OCI-LY3 (cell line): ENCODE results near the gene TEC.

ENCODE experiments used
- CTCF ChIP-seq: fragments of 200-600, 300-600 bp; sonication (generic); IDR thresholded peaks from 2 replicates; pipeline ENCODE4 v1.5.1; 2014; ENCODE audit warnings: antibody characterized with exemption, low read length, low read depth
- EZH2phosphoT487 ChIP-seq: fragments of 200-600 bp; shearing (Covaris generic); IDR thresholded peaks from 2 replicates; pipeline ENCODE4 v1.6.1; 2018; ENCODE audit warnings: antibody characterized with exemption, mixed run types, low read depth

GRCh38 chr4:48152259-48152658 is 117.4 kb downstream of the TEC start:
- TF ChIP-seq CTCF (no peak), EZH2phosphoT487 (no peak)
